ENCODE data around the gene LGALS4. TPM values are rescaled to one million over a fixed set of nuclear protein-coding genes. Genes with fewer than 3 reads are reported as not detected.
"Not testable (repeated sequence)": the region's sequence is repeated elsewhere in the genome, so short reads cannot be mapped to it uniquely, and the experiment has no call there.

The LGALS4 gene
- polyA plus RNA-seq, 3 donors from 2014 or later, result not detected

DNA sequence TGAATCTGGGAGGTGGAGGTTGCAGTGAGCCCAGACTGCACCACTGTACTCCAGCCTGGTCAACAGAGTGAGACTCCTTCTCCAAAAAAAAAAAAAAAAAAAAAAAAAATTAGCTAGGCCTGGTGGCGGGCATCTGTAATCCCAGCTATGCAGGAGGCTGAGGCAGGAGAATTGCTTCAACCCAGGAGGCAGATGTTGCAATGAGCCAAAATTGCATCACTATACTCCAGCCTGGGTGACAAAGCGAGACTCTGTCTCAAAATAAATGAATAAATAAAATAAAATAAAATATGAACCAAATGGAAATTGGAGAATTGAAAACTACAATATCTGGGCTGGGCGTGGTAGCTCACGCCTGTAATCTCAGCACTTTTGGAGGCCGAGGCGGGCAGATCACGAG, 16.5 kb upstream of the LGALS4 start:
- H3K4me1 Mint-ChIP-seq, result peaks cover 33 to 50% of the 10 kb centered on the region in 2 donors
- H3K9me3 Mint-ChIP-seq; H3K27me3 Mint-ChIP-seq (ENCODE audit: low read depth in 3 of 3); H3K27ac Mint-ChIP-seq; DNase-seq: not testable (repeated sequence)
- H3K4me3 Mint-ChIP-seq, result peak overlapping the region in 1 of 5 donors; percentile 18
- peaks cover 11 to 20% (median 11%) of the 10 kb centered on the region in 3 donors for H3K36me3 Mint-ChIP-seq

DNA sequence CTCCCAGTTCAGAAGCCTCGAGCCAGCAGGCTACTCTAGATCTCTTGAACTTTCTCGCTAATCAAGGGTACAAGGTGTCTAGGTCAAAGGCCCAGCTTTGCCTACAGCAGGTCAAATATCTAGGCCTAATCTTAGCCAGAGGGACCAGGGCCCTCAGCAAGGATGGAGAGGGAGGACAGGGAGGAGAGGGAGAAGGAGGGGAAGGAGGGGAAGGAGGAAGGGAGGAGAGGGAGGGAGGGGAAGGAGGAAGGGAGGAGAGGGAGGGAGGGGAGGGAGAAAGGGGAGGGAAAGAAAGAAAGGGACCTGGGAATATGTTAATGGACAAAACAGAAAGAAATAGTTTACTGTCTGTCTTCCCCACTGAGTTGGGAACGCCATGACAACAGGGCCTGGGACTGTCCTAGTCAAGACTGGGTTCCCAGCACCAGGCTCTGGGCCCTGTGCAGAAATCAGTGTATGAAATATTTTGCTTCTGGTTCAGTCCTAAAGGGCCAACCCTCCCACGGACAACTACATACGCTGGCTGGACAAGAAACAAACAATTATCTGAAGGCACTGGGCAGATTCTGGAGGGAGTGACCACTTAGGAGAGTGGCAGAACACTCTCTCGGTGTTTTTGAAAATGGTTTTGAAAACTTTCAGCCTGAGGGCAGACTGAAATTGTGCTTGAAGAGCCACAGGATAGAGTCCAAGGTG, 14.3 kb upstream of the LGALS4 start:
- H3K9me3 Mint-ChIP-seq, result no peaks in the 10 kb centered on the region
- DNase-seq, result no peak
- no peak overlapping the region for H3K4me3 Mint-ChIP-seq
- H3K27ac Mint-ChIP-seq, result peak overlapping the region in 2 of 6 donors; percentile 59 to 69
- H3K4me1 Mint-ChIP-seq, result peaks cover 30 to 65% of the 10 kb centered on the region in 2 donors
- peaks cover 22 to 42% (median 23%) of the 10 kb centered on the region in 3 donors for H3K36me3 Mint-ChIP-seq
- peaks cover 0 to 4% (median 4%) of the 10 kb centered on the region in 3 donors for H3K27me3 Mint-ChIP-seq (ENCODE audit: low read depth in 3 of 3)

DNA sequence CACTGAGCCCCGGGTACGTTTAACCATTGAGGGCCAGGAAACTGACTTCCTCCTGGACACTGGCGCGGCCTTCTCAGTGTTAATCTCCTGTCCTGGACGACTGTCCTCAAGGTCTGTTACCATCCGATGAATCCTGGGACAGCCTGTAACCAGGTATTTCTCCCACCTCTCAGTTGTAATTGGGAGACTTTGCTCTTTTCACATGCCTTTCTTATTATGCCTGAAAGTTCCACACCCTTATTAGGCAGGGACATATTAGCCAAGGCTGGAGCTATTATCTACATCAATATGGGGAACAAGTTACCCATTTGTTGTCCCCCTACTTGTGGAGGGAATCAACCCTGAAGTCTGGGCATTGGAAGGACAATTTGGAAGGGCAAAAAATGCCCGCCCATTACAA, 13.2 kb upstream of the LGALS4 start:
- not testable (repeated sequence) for H3K4me3 Mint-ChIP-seq; H3K9me3 Mint-ChIP-seq; H3K27me3 Mint-ChIP-seq (ENCODE audit: low read depth in 3 of 3); H3K27ac Mint-ChIP-seq; DNase-seq
- Mint-ChIP-seq H3K36me3 (peaks cover 22 to 41% (median 23%) of the 10 kb centered on the region in 3 donors), H3K4me1 (peaks cover 19 to 57% of the 10 kb centered on the region in 2 donors)

DNA sequence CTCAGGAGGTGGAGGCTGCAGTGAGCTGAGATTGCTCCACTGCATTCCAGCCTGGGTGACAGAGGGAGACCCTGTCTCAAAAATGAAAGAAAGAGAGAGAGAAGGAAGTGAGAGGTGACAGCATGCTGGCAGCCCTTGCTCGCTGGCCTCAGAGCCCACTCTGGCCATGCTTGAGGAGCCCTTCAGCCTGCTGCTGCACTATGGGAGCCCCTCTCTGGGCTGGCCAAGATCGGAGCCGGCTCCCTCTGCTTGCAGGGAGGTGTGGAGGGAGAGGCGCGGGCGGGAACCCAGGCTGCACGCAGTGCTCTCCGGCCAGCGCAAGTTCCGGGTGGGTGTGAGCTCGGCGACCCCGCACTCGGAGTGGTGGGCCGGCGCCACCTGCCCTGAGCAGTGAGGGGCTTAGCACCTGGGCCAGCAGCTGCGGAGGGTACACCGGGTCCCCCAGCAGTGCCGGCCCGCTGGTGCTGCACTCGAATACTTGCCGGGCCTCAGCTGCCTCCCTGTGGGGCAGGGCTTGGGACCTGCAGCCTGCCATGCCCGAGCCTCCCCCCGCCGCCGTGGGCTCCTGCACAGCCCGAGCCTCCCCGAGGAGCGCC, 8.6 kb upstream of the LGALS4 start:
- not testable (repeated sequence) for H3K27ac Mint-ChIP-seq

DNA sequence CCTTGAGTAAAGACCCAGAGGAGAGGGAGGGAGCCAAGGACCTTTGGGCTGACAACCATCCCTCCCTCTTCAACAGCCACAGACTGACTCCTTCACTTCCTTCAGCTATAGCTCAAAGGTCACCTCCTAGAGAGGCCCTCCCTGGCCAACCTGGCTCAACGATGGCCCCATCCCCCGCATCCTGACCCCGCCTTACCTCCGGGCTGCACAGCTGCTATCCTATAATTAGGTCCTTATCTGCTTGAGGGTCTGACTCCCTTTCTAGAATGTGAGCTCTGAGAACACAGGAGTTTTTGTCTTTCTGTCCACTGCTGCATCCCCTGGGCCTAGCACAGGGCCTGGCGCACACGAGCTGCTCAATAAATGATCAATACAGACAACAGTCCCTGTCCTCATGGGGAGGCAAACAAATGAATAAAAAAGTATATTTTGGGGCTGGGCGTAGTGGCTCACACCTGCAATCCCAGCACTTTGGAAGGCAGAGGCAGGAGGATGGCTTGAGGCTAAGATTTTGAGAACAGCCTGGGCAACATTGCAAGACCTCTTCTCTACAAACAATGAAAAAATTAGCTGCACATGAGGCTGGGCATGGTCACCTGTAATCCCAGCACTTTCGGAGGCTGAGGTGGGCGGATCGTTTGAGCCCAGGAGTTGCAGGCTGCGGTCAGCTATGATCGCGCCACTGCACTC, 6.6 kb upstream of the LGALS4 start:
- Mint-ChIP-seq H3K27ac (peak overlapping the region in 2 of 6 donors; percentile 39 to 40), H3K36me3 (peaks cover 13 to 37% (median 18%) of the 10 kb centered on the region in 3 donors), H3K9me3 (no peaks in the 10 kb centered on the region), H3K27me3 (ENCODE audit: low read depth in 3 of 3) (peaks cover 0 to 2% (median 0%) of the 10 kb centered on the region in 3 donors), H3K4me1 (peaks cover 4 to 31% of the 10 kb centered on the region in 2 donors), H3K4me3 (no peak overlapping the region)
- DNase-seq, result no peak

More for the DNA sequence above, 8.6 kb upstream of the LGALS4 start:
- not testable (repeated sequence) for H3K27me3 Mint-ChIP-seq (ENCODE audit: low read depth in 3 of 3); H3K4me3 Mint-ChIP-seq; DNase-seq; H3K9me3 Mint-ChIP-seq
- peaks cover 13 to 37% (median 18%) of the 10 kb centered on the region in 3 donors for H3K36me3 Mint-ChIP-seq
- H3K4me1 Mint-ChIP-seq, result peaks cover 6 to 41% of the 10 kb centered on the region in 2 donors

DNA sequence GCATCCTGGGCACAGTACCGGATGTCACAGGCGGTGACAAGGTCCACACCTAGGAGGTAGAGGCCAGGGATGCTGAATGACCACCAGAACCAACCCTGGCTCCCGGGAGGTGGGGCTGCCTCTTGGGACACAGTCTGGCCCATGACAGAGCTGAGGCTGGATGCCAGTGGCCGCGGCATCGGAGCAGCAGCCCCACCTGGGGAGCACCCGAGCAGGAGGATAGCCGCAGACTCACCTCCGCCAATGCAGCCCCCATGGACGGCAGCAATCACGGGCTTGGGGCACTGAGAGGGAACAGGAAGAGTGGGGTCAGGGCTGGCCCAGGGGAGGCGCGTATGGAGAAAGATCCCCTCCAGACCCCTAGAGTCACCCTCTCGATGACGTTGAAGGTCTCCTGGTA, 4.3 kb upstream of the LGALS4 start:
- Mint-ChIP-seq H3K27me3 (ENCODE audit: low read depth in 3 of 3) (peaks cover 0 to 2% (median 0%) of the 10 kb centered on the region in 3 donors), H3K4me1 (peaks cover 2 to 11% of the 10 kb centered on the region in 2 donors), H3K9me3 (no peaks in the 10 kb centered on the region), H3K4me3 (no peak overlapping the region), H3K36me3 (peaks cover 0 to 16% (median 7%) of the 10 kb centered on the region in 3 donors), H3K27ac (peak overlapping the region in 1 of 6 donors; percentile 28)
- DNase-seq, result no peak

DNA sequence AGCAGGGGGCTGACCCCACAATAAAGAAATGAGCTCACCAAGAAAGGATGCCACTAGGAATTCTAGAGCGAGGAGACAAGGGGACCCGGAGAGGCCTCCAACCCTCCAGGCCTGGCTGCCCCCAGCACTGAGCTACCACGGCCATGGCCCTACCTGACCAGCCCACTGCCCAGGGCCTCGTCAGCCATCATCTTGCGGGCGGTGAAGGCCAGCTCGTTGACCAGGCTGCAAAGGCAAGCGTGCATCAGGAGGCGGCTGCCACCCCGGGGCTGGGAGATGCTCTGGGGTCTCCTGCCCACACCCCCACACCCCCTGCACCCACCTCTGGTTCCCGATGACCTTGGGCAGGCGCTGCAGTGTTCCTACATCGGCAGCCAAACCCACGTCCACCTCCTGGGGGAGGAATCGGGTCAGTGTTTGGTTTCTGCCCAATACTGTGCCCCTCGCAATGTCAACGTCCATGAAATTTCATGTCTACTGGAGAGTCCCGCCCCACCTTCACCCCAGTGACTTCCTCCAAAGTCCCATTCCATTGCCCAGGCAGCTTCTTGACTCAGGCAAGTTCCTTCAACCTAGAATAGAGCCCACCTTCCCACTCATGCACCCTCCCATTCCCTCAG, 3.5 kb upstream of the LGALS4 start:
- no peak for DNase-seq
- H3K4me3 Mint-ChIP-seq, result no peak overlapping the region
- peaks cover 2 to 8% of the 10 kb centered on the region in 2 donors for H3K4me1 Mint-ChIP-seq
- no peaks in the 10 kb centered on the region for H3K9me3 Mint-ChIP-seq
- peaks cover 0 to 2% (median 0%) of the 10 kb centered on the region in 3 donors for H3K27me3 Mint-ChIP-seq (ENCODE audit: low read depth in 3 of 3)
- H3K36me3 Mint-ChIP-seq, result peaks cover 0 to 12% (median 7%) of the 10 kb centered on the region in 3 donors
- H3K27ac Mint-ChIP-seq, result peak overlapping the region in 2 of 6 donors; percentile 48 to 78

DNA sequence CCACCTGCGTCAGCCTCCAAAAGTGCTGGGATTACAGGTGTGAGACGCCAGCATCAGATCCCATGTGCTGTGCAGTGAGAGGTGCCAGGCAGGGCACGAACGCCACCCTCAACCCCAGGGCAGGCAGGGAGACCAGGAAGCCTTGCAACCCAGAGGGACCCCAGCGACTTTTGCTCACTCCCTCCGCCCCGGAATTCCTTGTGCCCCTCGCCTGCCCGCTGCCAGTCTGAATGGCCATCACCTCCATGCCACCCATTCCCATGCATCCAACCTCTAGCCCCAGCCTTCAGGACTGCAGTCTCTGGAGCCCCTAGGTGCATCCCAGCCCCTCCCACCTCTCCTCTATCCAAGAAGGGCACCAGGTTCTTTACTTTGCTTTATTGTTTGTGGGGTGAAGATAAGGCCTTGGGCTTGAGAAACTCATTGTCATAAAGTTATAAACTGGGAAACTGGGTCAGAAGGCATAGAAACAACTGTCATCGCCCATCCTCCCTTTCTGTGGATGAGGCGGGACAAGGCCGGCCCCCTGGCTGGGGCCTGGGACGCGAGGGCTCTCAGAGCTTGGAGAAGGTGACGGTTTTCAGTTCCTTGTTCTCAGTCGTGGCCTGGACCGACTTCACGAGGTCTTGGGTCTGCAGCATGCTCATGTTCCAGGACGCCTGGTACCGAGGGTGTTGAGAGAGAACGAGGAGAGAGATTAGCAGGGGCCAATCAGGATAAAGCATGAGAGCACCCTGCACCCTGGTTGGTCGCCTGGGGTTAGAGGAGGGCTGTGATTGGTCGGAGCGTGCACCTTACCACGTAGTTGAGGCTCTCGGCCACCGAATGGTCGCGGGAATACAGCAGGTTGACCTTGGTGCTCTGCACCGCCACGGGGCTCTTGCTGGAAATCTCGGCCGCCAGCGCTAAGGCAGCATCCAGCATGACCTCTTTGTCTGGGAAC, 2.6 kb upstream of the LGALS4 start:
- Mint-ChIP-seq H3K4me3 (no peak overlapping the region), H3K4me1 (peaks cover 0 to 2% of the 10 kb centered on the region in 2 donors), H3K9me3 (no peaks in the 10 kb centered on the region), H3K27me3 (ENCODE audit: low read depth in 3 of 3) (peaks cover 0 to 2% (median 0%) of the 10 kb centered on the region in 3 donors), H3K36me3 (peaks cover 0 to 8% (median 3%) of the 10 kb centered on the region in 3 donors), H3K27ac (peak overlapping the region in 1 of 6 donors; percentile 46)
- DNase-seq, result no peak

DNA sequence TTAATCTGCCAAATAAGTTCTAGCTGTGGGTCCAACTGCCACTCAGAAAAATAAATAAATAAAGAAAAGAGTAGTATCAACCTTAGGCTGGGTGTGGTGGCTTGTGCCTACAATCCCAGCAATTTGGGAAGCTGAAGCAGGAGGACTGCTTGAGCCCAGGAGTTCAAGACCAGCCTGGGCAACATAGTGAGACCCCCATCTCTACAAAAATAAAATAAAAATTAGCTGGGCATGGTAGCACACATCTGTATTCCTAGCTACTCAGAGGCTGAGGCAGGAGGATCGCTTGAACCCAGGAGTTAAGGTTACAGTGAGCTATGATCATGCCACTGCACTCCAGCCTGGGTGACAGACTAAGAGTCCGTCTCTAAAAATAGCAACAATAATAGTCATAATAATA, 1.2 kb upstream of the LGALS4 start:
- not testable (repeated sequence) for H3K4me1 Mint-ChIP-seq; H3K27ac Mint-ChIP-seq; H3K9me3 Mint-ChIP-seq; H3K27me3 Mint-ChIP-seq (ENCODE audit: low read depth in 3 of 3); H3K36me3 Mint-ChIP-seq; DNase-seq; H3K4me3 Mint-ChIP-seq

DNA sequence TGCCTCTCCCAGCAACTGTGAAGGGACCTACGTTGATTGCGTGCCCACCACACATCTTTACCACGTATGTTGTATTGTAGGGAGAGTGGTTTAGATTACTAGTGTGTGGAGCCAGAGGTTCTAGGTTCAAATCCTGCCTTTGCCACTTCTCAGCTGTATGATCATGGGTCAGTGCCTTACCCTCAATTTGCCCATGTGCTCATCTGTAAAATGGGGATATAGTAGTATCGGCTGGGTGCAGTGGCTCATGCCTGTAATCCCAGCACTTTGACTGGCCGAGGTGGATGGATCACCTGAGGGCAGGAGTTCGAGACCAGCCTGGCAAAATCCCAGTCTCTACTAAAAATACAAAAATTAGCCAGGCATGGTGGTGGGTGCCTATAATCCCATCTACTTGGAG, 578 bp upstream of the LGALS4 start:
- Mint-ChIP-seq H3K27ac (no peak overlapping the region), H3K27me3 (ENCODE audit: low read depth in 3 of 3) (peaks cover 0 to 2% (median 0%) of the 10 kb centered on the region in 3 donors), H3K4me1 (no peaks in the 10 kb centered on the region), H3K36me3 (peaks cover 0 to 8% (median 5%) of the 10 kb centered on the region in 3 donors), H3K4me3 (no peak overlapping the region), H3K9me3 (no peaks in the 10 kb centered on the region)
- no peak for DNase-seq

DNA sequence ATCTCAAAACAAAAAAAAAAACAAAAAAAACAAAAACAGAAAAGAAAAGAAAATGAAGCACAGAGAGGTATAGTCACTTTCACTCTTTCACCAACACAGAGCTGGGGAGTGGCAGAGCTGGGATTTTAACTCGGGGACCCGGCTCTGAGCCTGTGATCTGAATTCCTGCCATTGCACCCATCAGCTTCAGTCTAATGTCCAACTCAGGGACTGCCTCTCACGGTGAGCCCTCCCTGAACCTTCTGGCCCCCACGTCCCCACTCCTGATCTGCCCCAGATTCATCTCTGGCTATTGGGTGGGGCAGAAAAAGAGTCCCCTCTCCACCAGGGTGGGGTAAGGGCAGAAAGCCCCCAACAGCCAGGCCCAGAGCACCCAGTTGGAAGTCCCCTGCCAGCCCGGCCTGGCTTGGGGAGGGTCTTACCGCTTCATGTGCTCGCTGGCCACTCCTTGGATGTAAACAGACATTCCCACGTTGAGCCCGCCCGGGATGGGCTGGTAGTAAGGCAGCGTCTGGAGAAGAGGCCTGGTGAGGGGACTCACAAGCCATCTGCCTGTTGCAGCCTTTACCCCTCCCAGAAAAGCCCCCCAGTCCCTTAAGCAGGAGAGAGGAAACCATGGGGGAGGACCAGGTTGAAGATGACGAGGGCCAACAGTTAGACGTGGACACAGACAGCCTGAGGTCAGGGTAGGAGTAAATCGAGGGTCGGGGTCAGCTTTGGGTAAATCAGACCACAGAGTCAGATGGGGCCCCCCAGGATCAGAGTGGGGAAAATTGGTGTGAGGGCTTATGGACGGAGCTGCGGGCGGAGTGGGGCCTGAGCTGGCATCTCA, 520 bp downstream of the LGALS4 start:
- Mint-ChIP-seq H3K9me3 (no peaks in the 10 kb centered on the region), H3K27ac (peak overlapping the region in 1 of 6 donors; percentile 26)

DNA sequence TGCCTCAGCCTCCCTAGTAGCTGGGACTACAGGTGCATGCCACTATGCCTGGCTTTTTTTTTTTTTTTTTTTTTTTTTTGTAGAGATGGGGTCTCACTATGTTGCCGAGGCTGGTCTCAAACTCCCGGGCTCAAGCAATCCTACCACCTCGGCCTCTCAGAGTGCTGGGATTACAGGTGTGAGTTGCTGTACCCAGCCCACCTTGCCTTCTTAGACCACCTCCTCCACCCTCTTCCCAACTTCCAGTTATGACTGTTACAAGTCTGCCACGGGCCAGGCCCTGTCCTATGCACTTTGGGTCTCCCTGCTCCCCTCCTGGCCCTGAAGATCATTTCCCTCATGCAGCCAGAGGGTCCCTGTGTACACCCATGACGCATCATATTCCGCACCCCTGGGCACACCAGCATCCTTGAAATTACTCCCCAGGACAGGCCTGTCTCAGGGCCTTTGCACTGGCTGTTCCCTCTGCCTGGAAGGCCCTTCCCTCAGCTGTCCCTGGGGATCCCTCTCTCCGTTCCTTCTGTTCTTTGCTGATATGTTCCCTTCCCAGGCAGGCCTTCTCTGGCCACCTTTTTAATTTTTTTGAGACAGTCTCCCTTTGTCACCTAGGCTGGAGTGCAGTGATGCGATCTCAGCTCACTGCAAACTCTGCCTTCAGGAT, 3.0 kb downstream of the LGALS4 start:
- peaks cover 0 to 3% (median 0%) of the 10 kb centered on the region in 3 donors for H3K27me3 Mint-ChIP-seq (ENCODE audit: low read depth in 3 of 3)
- no peak overlapping the region for H3K27ac Mint-ChIP-seq
- no peak overlapping the region for H3K4me3 Mint-ChIP-seq
- no peaks in the 10 kb centered on the region for H3K9me3 Mint-ChIP-seq
- H3K36me3 Mint-ChIP-seq, result peaks cover 3 to 16% (median 4%) of the 10 kb centered on the region in 3 donors
- H3K4me1 Mint-ChIP-seq, result peaks cover 2 to 5% of the 10 kb centered on the region in 2 donors
- no peak for DNase-seq

More for the DNA sequence above, 520 bp downstream of the LGALS4 start:
- Mint-ChIP-seq H3K36me3 (peaks cover 0 to 8% (median 5%) of the 10 kb centered on the region in 3 donors), H3K27me3 (ENCODE audit: low read depth in 3 of 3) (peaks cover 0 to 5% (median 0%) of the 10 kb centered on the region in 3 donors), H3K4me3 (no peak overlapping the region), H3K4me1 (no peaks in the 10 kb centered on the region)
- no peak for DNase-seq
